Kidney epithelial cell (primary cell): ENCODE data around the gene SULT1C3. TPM values are rescaled to one million over a fixed set of nuclear protein-coding genes. Genes with fewer than 3 reads are reported as not detected.

Source experiments
- DNase-seq: peaks from one replicate; pipeline ENCODE4 v3.0.0-alpha.2; 2010; ENCODE audit warnings: low read depth
- H3K27me3 ChIP-seq: 2 replicates; pipeline ENCODE4 v1.6.0; 2011; ENCODE audit warnings: low read length; ENCODE audit not compliant: control insufficient read depth, insufficient read depth
- H3K36me3 ChIP-seq: 2 replicates; pipeline ENCODE4 v1.5.1; 2011; ENCODE audit warnings: low read length; ENCODE audit not compliant: control insufficient read depth, insufficient read depth
- H3K4me3 ChIP-seq: 2 replicates; pipeline ENCODE4 v1.5.1; 2011; ENCODE audit warnings: low read depth, mild to moderate bottlenecking, control low read depth, low read length
- CTCF ChIP-seq: IDR thresholded peaks from 2 replicates; pipeline ENCODE4 v1.5.1; 2011; ENCODE audit warnings: mild to moderate bottlenecking, moderate library complexity, low read length, control low read depth, inconsistent platforms; ENCODE audit not compliant: insufficient read depth, poor library complexity, severe bottlenecking
- total RNA-seq: library from RNA; depleted of rRNA; stranded (reverse); fragments of >200 nt; gene quantifications from 2 replicates; pipeline ENCODE4 v1.2.3, GENCODE V29; 2015

The SULT1C3 gene
- total RNA-seq, 1 donor from 2014 or later = not detected

- Histone ChIP-seq H3K36me3 (no peaks in the 10 kb centered on the region), H3K4me3 (no peak overlapping the region), H3K27me3 (no peaks in the 10 kb centered on the region)
- no peak for TF ChIP-seq CTCF
- no peak for DNase-seq
These were observed 17.5 kb upstream of the SULT1C3 start for GRCh38 chr2:108222261-108222660.

GRCh38 chr2:108223573-108223972 is 16.2 kb upstream of the SULT1C3 start:
- Histone ChIP-seq H3K36me3 (no peaks in the 10 kb centered on the region), H3K4me3 (no peak overlapping the region), H3K27me3 (no peaks in the 10 kb centered on the region)
- DNase-seq = no peak
- TF ChIP-seq CTCF = no peak

- DNase-seq = no peak
- TF ChIP-seq CTCF = no peak
- Histone ChIP-seq H3K4me3 (no peak overlapping the region), H3K36me3 (no peaks in the 10 kb centered on the region), H3K27me3 (no peaks in the 10 kb centered on the region)
These were observed 15.7 kb upstream of the SULT1C3 start for GRCh38 chr2:108224022-108224421.

- DNase-seq = no peak
- TF ChIP-seq CTCF = no peak
- Histone ChIP-seq H3K36me3 (no peaks in the 10 kb centered on the region), H3K27me3 (no peaks in the 10 kb centered on the region), H3K4me3 (no peak overlapping the region)
These were observed 13.2 kb upstream of the SULT1C3 start for GRCh38 chr2:108226564-108226963.

- DNase-seq = no peak
- Histone ChIP-seq H3K27me3 (no peaks in the 10 kb centered on the region), H3K4me3 (no peak overlapping the region), H3K36me3 (no peaks in the 10 kb centered on the region)
- no peak for TF ChIP-seq CTCF
These were observed 11.8 kb upstream of the SULT1C3 start for GRCh38 chr2:108228006-108228405.

GRCh38 chr2:108228537-108228936 is 11.2 kb upstream of the SULT1C3 start:
- no peak overlapping the region for H3K4me3 ChIP-seq
- no peaks in the 10 kb centered on the region for H3K27me3 ChIP-seq
- DNase-seq = no peak
- TF ChIP-seq CTCF = no peak
- no peaks in the 10 kb centered on the region for H3K36me3 ChIP-seq
